ENCODE data around the gene DDX17.
A peak's percentile ranks its signal among the peaks of the same experiment; 100 is the strongest.

The DDX17 gene

GRCh38 chr22:38465673-38466490 lies 40.2 kb downstream of the DDX17 start:
- DNase-seq (ENCODE audit: low spot score) = no peak

GRCh38 chr22:38464992-38465672 lies 41.0 kb downstream of the DDX17 start:
- DNase-seq (ENCODE audit: low spot score) = no peak

GRCh38 chr22:38462960-38463784 lies 42.9 kb downstream of the DDX17 start:
- DNase-seq (ENCODE audit: low spot score) = peak; percentile 72

GRCh38 chr22:38461414-38462081 lies 44.6 kb downstream of the DDX17 start:
- DNase-seq (ENCODE audit: low spot score) = peak; percentile 87

GRCh38 chr22:38461057-38461413 lies 45.1 kb downstream of the DDX17 start:
- DNase-seq (ENCODE audit: low spot score) = peak; percentile 51

- DNase-seq (ENCODE audit: low spot score) = peak; percentile 31
These were observed 45.7 kb downstream of the DDX17 start for GRCh38 chr22:38460426-38460840.

GRCh38 chr22:38456841-38457699 lies 49.0 kb downstream of the DDX17 start:
- no peak for DNase-seq (ENCODE audit: low spot score)

GRCh38 chr22:38456272-38456835 lies 49.8 kb downstream of the DDX17 start:
- DNase-seq (ENCODE audit: low spot score) = no peak

- DNase-seq (ENCODE audit: low spot score) = no peak
These were observed 50.4 kb downstream of the DDX17 start for GRCh38 chr22:38455530-38456271.

GRCh38 chr22:38455076-38455529 lies 51.0 kb downstream of the DDX17 start, which contains the start of gene KCNJ4:
KCNJ4 (minus strand) TSS chr22:38455199; CDS start chr22:38428132, 27,067 bp downstream.
- no peak for DNase-seq (ENCODE audit: low spot score)

- DNase-seq (ENCODE audit: low spot score) = peak; percentile 27
These were observed 51.6 kb downstream of the DDX17 start for GRCh38 chr22:38454353-38455075.

- DNase-seq (ENCODE audit: low spot score) = no peak
These were observed 52.1 kb downstream of the DDX17 start for GRCh38 chr22:38453996-38454352.

GRCh38 chr22:38453066-38453672 lies 52.9 kb downstream of the DDX17 start:
- no peak for DNase-seq (ENCODE audit: low spot score)

GRCh38 chr22:38452373-38453065 lies 53.6 kb downstream of the DDX17 start:
- peak; percentile 52 for DNase-seq (ENCODE audit: low spot score)

GRCh38 chr22:38451864-38452263 lies 54.2 kb downstream of the DDX17 start:
- no peak for DNase-seq (ENCODE audit: low spot score)

- DNase-seq (ENCODE audit: low spot score) = no peak
These were observed 54.7 kb downstream of the DDX17 start for GRCh38 chr22:38451404-38451803.

- no peak for DNase-seq (ENCODE audit: low spot score)
These were observed 55.8 kb downstream of the DDX17 start for GRCh38 chr22:38450234-38450797.

GRCh38 chr22:38449776-38450175 lies 56.3 kb downstream of the DDX17 start:
- no peak for DNase-seq (ENCODE audit: low spot score)

Data from cerebellar cortex (tissue), 1 donor.